ENCODE measurements around the gene FANCI.

FANCI gene

GRCh38 chr15:89333011-89333860 is 89.5 kb downstream of the FANCI start:
- DNase-seq (ENCODE audit: low spot score) = no peak

GRCh38 chr15:89333959-89334509 is 90.3 kb downstream of the FANCI start:
- DNase-seq (ENCODE audit: low spot score) = peak; percentile 90

- DNase-seq (ENCODE audit: low spot score) = peak; percentile 99
These were observed 90.9 kb downstream of the FANCI start, which contains the start of gene POLG for GRCh38 chr15:89334510-89335297. TSS of gene POLG (minus strand) at chr15:89334824. CDS start at chr15:89333754, 1,070 bp downstream.

- no peak for DNase-seq (ENCODE audit: low spot score)
These were observed 91.7 kb downstream of the FANCI start for GRCh38 chr15:89335298-89336041.

- no peak for DNase-seq (ENCODE audit: low spot score)
These were observed 94.3 kb downstream of the FANCI start for GRCh38 chr15:89338036-89338435.

- DNase-seq (ENCODE audit: low spot score) = no peak
These were observed 96.8 kb downstream of the FANCI start for GRCh38 chr15:89340573-89340972.

- DNase-seq (ENCODE audit: low spot score) = no peak
These were observed 97.7 kb downstream of the FANCI start for GRCh38 chr15:89341316-89342005.

- no peak for DNase-seq (ENCODE audit: low spot score)
These were observed 99.1 kb downstream of the FANCI start for GRCh38 chr15:89342840-89343239.

GRCh38 chr15:89345248-89345647 is 101.5 kb downstream of the FANCI start:
- no peak for DNase-seq (ENCODE audit: low spot score)

- no peak for DNase-seq (ENCODE audit: low spot score)
These were observed 102.9 kb downstream of the FANCI start for GRCh38 chr15:89346516-89347231.

- no peak for DNase-seq (ENCODE audit: low spot score)
These were observed 105.4 kb downstream of the FANCI start for GRCh38 chr15:89349206-89349558.

GRCh38 chr15:89352476-89352875 is 108.7 kb downstream of the FANCI start:
- DNase-seq (ENCODE audit: low spot score) = no peak

GRCh38 chr15:89353991-89354390 is 110.2 kb downstream of the FANCI start:
- DNase-seq (ENCODE audit: low spot score) = no peak

- peak; percentile 49 for DNase-seq (ENCODE audit: low spot score)
These were observed 113.0 kb downstream of the FANCI start for GRCh38 chr15:89356634-89357298.

GRCh38 chr15:89358435-89358754 is 114.6 kb downstream of the FANCI start:
- no peak for DNase-seq (ENCODE audit: low spot score)

- peak; percentile 99 for DNase-seq (ENCODE audit: low spot score)
These were observed 115.1 kb downstream of the FANCI start for GRCh38 chr15:89358755-89359439.

- peak; percentile 37 for DNase-seq (ENCODE audit: low spot score)
These were observed 115.9 kb downstream of the FANCI start for GRCh38 chr15:89359471-89360293.

- no peak for DNase-seq (ENCODE audit: low spot score)
These were observed 116.7 kb downstream of the FANCI start for GRCh38 chr15:89360294-89360971.
